NT2/D1 (cell line): ENCODE results near the gene NTF3.

Source experiments
- SUZ12 ChIP-seq: IDR thresholded peaks from 2 replicates; pipeline ENCODE4 v1.6.1; 2011; ENCODE audit not compliant: insufficient read length, insufficient read depth; ENCODE audit errors: extremely low read depth
- YY1 ChIP-seq: IDR thresholded peaks from 2 replicates; pipeline ENCODE4 v1.6.1; 2011; ENCODE audit not compliant: insufficient read length, insufficient read depth
- ZNF274 ChIP-seq: IDR thresholded peaks from 2 replicates; pipeline ENCODE4 v1.6.1; 2011; ENCODE audit warnings: mild to moderate bottlenecking, low read depth, low read length

DNA sequence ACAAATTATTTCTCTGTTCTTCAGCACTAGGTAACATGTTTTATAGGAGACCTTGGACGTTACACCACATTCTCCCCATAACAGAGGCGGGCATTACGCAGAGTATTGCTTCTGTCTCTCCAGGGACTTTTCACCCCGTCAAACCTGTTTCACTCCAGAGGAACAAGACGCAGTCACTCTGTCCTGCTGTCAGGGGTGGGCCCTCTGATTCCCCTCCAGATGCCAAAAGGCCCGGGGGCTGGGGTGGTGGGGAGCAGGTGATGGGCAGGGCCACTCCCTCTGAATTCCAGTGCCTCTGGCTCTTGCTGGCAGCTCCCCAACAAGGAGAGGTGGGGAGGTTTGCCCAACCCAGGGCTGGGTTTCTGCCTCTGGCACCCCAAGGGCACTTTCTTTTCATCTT is 71.9 kb downstream of the NTF3 start:
- no peak for TF ChIP-seq YY1
- no peak for TF ChIP-seq SUZ12
- TF ChIP-seq ZNF274: no peak
